ENCODE data around the gene OSM. TPM values are rescaled to one million over a fixed set of nuclear protein-coding genes. Genes with fewer than 3 reads are reported as not detected.

The OSM gene
- 1 to 10 TPM in 1 of 3 donors, under 1 TPM in 1, not detected in 1; 0.41 to 1.0 TPM for total RNA-seq
- long read RNA-seq, donor 1, partial matches to known transcripts = 1 of 2 reads
- long read RNA-seq, donor 1, other reads (novel, unspliced or antisense) = 1 of 2 reads
- long read RNA-seq, donor 2, partial matches to known transcripts = 0 of 2 reads
- long read RNA-seq, donor 2, other reads (novel, unspliced or antisense) = 0 of 2 reads

GRCh38 chr22:30266445-30267381 lies at the start of gene OSM:
TSS of gene OSM (minus strand) at chr22:30266851. CDS start at chr22:30266799, 52 bp downstream.
- Histone ChIP-seq H3K9me3 (no peaks in the 10 kb centered on the region), H3K4me3 (no peak within 1 kb of the TSS), H3K36me3 (ENCODE audit: low read depth) (no peaks in the 10 kb centered on the region), H3K4me1 (ENCODE audit: low read depth) (peaks cover 6% of the 10 kb centered on the region)
- intact Hi-C loops (cut with DNase I, micrococcal nuclease) = loop anchor here in 1 of 2 donors (5.0 kb wide), 1 partner anchor 116 kb away; no protein-coding TSS in a partner anchor
- no peak for TF ChIP-seq CTCF (IDR thresholded peaks at IDR 0.05)
- peak; percentile 54 for ATAC-seq
- peak in 2 of 3 donors; percentile 70 to 90 for DNase-seq

- H3K4me1 ChIP-seq (ENCODE audit: low read depth) = peaks cover 50% of the 10 kb centered on the region
- ATAC-seq (no peak), DNase-seq (no peak)
- no peak for TF ChIP-seq CTCF (IDR thresholded peaks at IDR 0.05)
- H3K36me3 ChIP-seq (ENCODE audit: low read depth) = no peaks in the 10 kb centered on the region
- intact Hi-C loops (cut with DNase I, micrococcal nuclease) = no loop called here
- H3K9me3 ChIP-seq = no peaks in the 10 kb centered on the region
- no peak overlapping the region for H3K4me3 ChIP-seq
Measured at GRCh38 chr22:30315962-30316576, 49.4 kb upstream of the OSM start.

GRCh38 chr22:30314915-30315314 lies 48.3 kb upstream of the OSM start:
- intact Hi-C loops (cut with DNase I, micrococcal nuclease) = no loop called here
- H3K4me3 ChIP-seq = no peak overlapping the region
- DNase-seq = no peak
- TF ChIP-seq CTCF (IDR thresholded peaks at IDR 0.05) = no peak
- no peaks in the 10 kb centered on the region for H3K9me3 ChIP-seq
- peaks cover 57% of the 10 kb centered on the region for H3K4me1 ChIP-seq (ENCODE audit: low read depth)
- no peak for ATAC-seq
- no peaks in the 10 kb centered on the region for H3K36me3 ChIP-seq (ENCODE audit: low read depth)

GRCh38 chr22:30313527-30314363 lies 47.1 kb upstream of the OSM start:
- Histone ChIP-seq H3K9me3 (no peaks in the 10 kb centered on the region), H3K4me1 (ENCODE audit: low read depth) (peaks cover 67% of the 10 kb centered on the region), H3K36me3 (ENCODE audit: low read depth) (no peaks in the 10 kb centered on the region), H3K4me3 (no peak overlapping the region)
- ATAC-seq (no peak), DNase-seq (no peak)
- TF ChIP-seq CTCF (IDR thresholded peaks at IDR 0.05) = no peak
- intact Hi-C loops (cut with DNase I, micrococcal nuclease) = no loop called here

GRCh38 chr22:30312053-30312452 lies 45.4 kb upstream of the OSM start:
- Histone ChIP-seq H3K9me3 (no peaks in the 10 kb centered on the region), H3K36me3 (ENCODE audit: low read depth) (no peaks in the 10 kb centered on the region), H3K4me3 (no peak overlapping the region), H3K4me1 (ENCODE audit: low read depth) (peaks cover 75% of the 10 kb centered on the region)
- DNase-seq (no peak), ATAC-seq (peak; percentile 1)
- TF ChIP-seq CTCF (IDR thresholded peaks at IDR 0.05) = no peak
- intact Hi-C loops (cut with DNase I, micrococcal nuclease) = no loop called here
